Right atrium auricular region (tissue), 2 donors: ENCODE measurements around the gene HOXD12. TPM values are rescaled to one million over a fixed set of nuclear protein-coding genes. Genes with fewer than 3 reads are reported as not detected.

ENCODE experiments used
- DNase-seq: peaks from one replicate; pipeline ENCODE4 v3.0.0-alpha.2; 2019; ENCODE audit warnings: low spot score
- H3K27ac ChIP-seq, 2 donors: fragments of 200-600 bp; sonication (generic); 1 replicate in 1 of 2; 2 replicates in 1 of 2; pipeline ENCODE4 v1.5.1; 2016 to 2019
- H3K27me3 ChIP-seq, 2 donors: fragments of 200-600 bp; sonication (generic); one replicate each; pipeline versions ENCODE4 v1.5.1 to v1.6.0; 2017 to 2019
- H3K36me3 ChIP-seq: fragments of 200-600 bp; sonication (generic); one replicate; pipeline ENCODE4 v1.5.1; 2016
- H3K4me1 ChIP-seq, 2 donors: fragments of 200-600 bp; sonication (generic); one replicate each; pipeline versions ENCODE4 v1.5.1 to v1.6.0; 2017 to 2019
- H3K4me3 ChIP-seq, 2 donors: fragments of 200-600 bp; sonication (generic); 1 replicate in 1 of 2; 2 replicates in 1 of 2; pipeline ENCODE4 v1.5.1; 2017 to 2019; ENCODE audit warnings: mild to moderate bottlenecking in 1 of 2, moderate library complexity in 1 of 2
- H3K9me3 ChIP-seq, 2 donors: fragments of 200-600 bp; sonication (generic); one replicate each; pipeline ENCODE4 v1.5.1; 2019
- total RNA-seq, 2 donors: library from RNA; depleted of rRNA; stranded (reverse); fragments of >200 nt; gene quantifications; one replicate each; pipeline ENCODE4 v1.1.0, GENCODE V29; 2016
- TF ChIP-seq, protein P1 (sequence below), 2 donors: fragments of 200-600 bp; sonication (generic); IDR thresholded peaks; one replicate each; pipeline ENCODE4 v1.5.1; 2019; ENCODE audit warnings: antibody characterized with exemption in 2 of 2

The HOXD12 gene
- total RNA-seq, 2 donors from 2014 or later, result not detected

DNA sequence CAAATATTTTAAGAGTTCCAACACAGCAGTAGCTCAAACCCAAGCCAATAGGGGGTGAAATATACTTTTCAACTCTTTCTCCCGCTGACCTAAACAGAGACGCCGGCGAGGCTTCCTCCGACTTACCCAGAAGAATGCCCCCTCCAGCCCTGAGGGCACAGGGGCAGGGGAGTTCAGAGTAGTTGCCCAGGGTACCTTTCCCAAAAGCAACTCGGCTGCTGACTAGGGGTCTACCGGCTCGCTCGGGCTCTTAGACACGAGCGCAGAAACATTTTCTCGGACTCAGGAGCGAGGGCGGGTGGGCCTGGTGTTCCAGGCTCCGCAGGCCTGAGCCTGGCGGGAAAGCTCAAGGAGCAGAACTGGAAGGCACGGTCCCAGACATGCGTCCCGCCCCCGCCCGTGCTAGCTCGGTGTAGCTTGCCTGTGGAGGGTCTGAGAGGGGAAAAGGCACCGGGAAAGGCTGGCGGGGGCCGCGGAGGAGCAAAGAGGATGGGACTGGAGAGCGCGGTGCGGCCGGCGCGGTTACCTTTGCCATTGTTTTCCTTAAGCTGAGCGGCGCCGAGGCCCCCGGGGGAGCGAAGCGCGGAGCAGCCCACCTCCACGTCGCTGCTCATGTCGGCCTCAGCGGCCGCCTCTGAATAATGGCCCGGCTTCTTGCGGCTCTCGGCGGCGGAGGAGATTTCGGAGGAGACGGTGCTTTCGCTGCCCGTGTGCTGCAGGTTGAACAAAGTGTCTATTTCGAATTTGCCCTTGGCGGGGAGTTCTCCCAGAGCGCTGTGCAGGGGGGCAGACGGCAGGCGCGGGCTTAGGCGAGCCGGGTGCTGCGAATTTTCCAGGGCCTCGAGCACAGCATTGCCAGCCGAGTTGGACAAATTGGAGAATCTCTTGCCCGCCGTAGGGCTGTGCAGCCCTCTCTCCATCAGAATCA, 16.5 kb upstream of the HOXD12 start:
- no peaks in the 10 kb centered on the region for H3K36me3 ChIP-seq
- TF ChIP-seq, protein P1, sequence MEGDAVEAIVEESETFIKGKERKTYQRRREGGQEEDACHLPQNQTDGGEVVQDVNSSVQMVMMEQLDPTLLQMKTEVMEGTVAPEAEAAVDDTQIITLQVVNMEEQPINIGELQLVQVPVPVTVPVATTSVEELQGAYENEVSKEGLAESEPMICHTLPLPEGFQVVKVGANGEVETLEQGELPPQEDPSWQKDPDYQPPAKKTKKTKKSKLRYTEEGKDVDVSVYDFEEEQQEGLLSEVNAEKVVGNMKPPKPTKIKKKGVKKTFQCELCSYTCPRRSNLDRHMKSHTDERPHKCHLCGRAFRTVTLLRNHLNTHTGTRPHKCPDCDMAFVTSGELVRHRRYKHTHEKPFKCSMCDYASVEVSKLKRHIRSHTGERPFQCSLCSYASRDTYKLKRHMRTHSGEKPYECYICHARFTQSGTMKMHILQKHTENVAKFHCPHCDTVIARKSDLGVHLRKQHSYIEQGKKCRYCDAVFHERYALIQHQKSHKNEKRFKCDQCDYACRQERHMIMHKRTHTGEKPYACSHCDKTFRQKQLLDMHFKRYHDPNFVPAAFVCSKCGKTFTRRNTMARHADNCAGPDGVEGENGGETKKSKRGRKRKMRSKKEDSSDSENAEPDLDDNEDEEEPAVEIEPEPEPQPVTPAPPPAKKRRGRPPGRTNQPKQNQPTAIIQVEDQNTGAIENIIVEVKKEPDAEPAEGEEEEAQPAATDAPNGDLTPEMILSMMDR (IDR thresholded peaks at IDR 0.05), result no peak
- peaks cover 0 to 49% of the 10 kb centered on the region in 2 donors for H3K4me1 ChIP-seq
- peaks cover 65 to 88% of the 10 kb centered on the region in 2 donors for H3K27me3 ChIP-seq
- H3K4me3 ChIP-seq, result no peak overlapping the region
- no peak overlapping the region for H3K27ac ChIP-seq
- no peaks in the 10 kb centered on the region for H3K9me3 ChIP-seq
- DNase-seq, result no peak

- H3K27me3 ChIP-seq, result peaks cover 58 to 85% of the 10 kb centered on the region in 2 donors
- H3K27ac ChIP-seq, result no peak within 1 kb of the TSS
- H3K9me3 ChIP-seq, result no peaks in the 10 kb centered on the region
- H3K36me3 ChIP-seq, result no peaks in the 10 kb centered on the region
- TF ChIP-seq, protein P1 (IDR thresholded peaks at IDR 0.05), result no peak
- peaks cover 0 to 54% of the 10 kb centered on the region in 2 donors for H3K4me1 ChIP-seq
- DNase-seq, result no peak
- no peak within 1 kb of the TSS for H3K4me3 ChIP-seq
Observed at GRCh38 chr2:176083796-176084261, 15.8 kb upstream of the HOXD12 start, which contains the start of gene EVX2. Gene EVX2, minus strand, starts transcription at chr2:176083962. Its CDS starts 186 bp downstream, at chr2:176083776.

- Histone ChIP-seq H3K4me3 (no peak overlapping the region), H3K27me3 (peaks cover 53 to 85% of the 10 kb centered on the region in 2 donors), H3K36me3 (no peaks in the 10 kb centered on the region), H3K4me1 (peaks cover 0 to 46% of the 10 kb centered on the region in 2 donors), H3K9me3 (no peaks in the 10 kb centered on the region), H3K27ac (no peak overlapping the region)
- TF ChIP-seq, protein P1 (IDR thresholded peaks at IDR 0.05), result no peak
- DNase-seq, result no peak
Observed at GRCh38 chr2:176084611-176085119, 14.9 kb upstream of the HOXD12 start.

GRCh38 chr2:176085120-176085788, 14.3 kb upstream of the HOXD12 start:
- H3K27ac ChIP-seq, result no peak overlapping the region
- TF ChIP-seq, protein P1 (IDR thresholded peaks at IDR 0.05), result no peak
- peaks cover 58 to 87% of the 10 kb centered on the region in 2 donors for H3K27me3 ChIP-seq
- H3K4me3 ChIP-seq, result no peak overlapping the region
- no peaks in the 10 kb centered on the region for H3K36me3 ChIP-seq
- DNase-seq, result no peak
- H3K9me3 ChIP-seq, result no peaks in the 10 kb centered on the region
- H3K4me1 ChIP-seq, result peaks cover 0 to 42% of the 10 kb centered on the region in 2 donors

- TF ChIP-seq, protein P1 (IDR thresholded peaks at IDR 0.05), result peak in 1 of 2 donors; percentile 67
- H3K9me3 ChIP-seq, result no peaks in the 10 kb centered on the region
- peaks cover 0 to 36% of the 10 kb centered on the region in 2 donors for H3K4me1 ChIP-seq
- DNase-seq, result no peak
- H3K4me3 ChIP-seq, result no peak overlapping the region
- no peak overlapping the region for H3K27ac ChIP-seq
- H3K36me3 ChIP-seq, result no peaks in the 10 kb centered on the region
- H3K27me3 ChIP-seq, result peaks cover 56 to 83% of the 10 kb centered on the region in 2 donors
Observed at GRCh38 chr2:176085861-176086771, 13.5 kb upstream of the HOXD12 start.
